H7 (cell line): ENCODE results near the gene ZACN. TPM values are rescaled to one million over a fixed set of nuclear protein-coding genes. Genes with fewer than 3 reads are reported as not detected.
"Not testable (repeated sequence)": the region's sequence is repeated elsewhere in the genome, so short reads cannot be mapped to it uniquely, and the experiment has no call there.

Source experiments
- DNase-seq: peaks from one replicate; pipeline ENCODE4 v3.0.0; 2012
- H3K27me3 ChIP-seq: 2 replicates; pipeline ENCODE4 v1.6.0; 2011; ENCODE audit warnings: mild to moderate bottlenecking, low read length; ENCODE audit not compliant: control insufficient read depth, insufficient read depth
- H3K36me3 ChIP-seq: replicated peaks from 2 replicates; pipeline ENCODE4 v1.5.1; 2011; ENCODE audit warnings: low read length; ENCODE audit not compliant: control insufficient read depth, insufficient read depth
- H3K4me3 ChIP-seq: 2 replicates; pipeline ENCODE4 v1.5.1; 2011; ENCODE audit warnings: low read depth, mild to moderate bottlenecking, control low read depth, low read length, moderate library complexity; ENCODE audit not compliant: insufficient read depth
- total RNA-seq: library from RNA; depleted of rRNA; stranded (reverse); fragments of >200 nt; shearing (Covaris generic); gene quantifications from 2 replicates; pipeline ENCODE4 v1.2.3, GENCODE V29; 2014

ZACN gene
- total RNA-seq, 1 experiment from 2014 or later, result 0.59 TPM

DNA sequence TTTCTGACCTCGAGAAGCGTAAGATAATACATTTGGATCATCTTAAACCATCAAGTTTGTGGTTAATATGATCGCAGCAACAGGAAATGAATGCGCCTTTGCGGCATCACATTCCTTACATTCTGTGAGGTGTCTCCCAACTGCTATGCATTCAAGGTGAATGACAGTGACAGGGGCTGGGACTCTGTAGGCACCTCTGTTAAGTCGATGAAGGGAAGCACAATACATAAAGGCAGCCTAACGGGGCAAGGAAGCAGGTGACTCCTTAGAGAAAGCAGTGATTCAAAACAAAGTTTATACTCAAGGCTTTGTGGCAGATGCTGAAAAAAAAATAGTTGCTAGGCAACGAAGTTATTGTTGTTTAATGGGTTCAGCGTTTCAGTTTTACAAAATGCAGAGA lies 30.3 kb upstream of the ZACN start:
- H3K27me3 ChIP-seq, result no peaks in the 10 kb centered on the region
- no peak overlapping the region for H3K4me3 ChIP-seq
- DNase-seq, result no peak
- H3K36me3 ChIP-seq, result peaks cover 34% of the 10 kb centered on the region

DNA sequence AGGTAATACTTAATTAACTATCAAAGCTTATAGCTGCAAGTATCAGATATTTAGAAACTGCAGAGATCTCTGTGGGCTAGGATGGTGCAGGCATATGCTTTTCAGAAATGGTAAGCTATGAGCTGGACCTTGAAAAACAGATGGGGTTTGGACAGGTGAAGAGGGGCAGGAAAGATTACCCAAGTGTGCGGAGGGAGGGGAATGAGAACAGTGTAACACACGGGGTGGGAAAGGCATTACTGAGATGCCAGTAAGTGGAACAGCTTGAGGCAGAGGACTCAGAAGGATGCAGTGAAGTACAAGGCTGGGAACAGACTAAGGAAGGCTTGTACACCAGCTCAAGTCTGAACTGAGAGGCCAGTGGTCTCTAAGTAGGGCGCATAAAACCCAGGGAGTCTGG lies 29.7 kb upstream of the ZACN start:
- H3K27me3 ChIP-seq, result no peaks in the 10 kb centered on the region
- DNase-seq, result no peak
- H3K4me3 ChIP-seq, result no peak overlapping the region
- peaks cover 30% of the 10 kb centered on the region for H3K36me3 ChIP-seq

DNA sequence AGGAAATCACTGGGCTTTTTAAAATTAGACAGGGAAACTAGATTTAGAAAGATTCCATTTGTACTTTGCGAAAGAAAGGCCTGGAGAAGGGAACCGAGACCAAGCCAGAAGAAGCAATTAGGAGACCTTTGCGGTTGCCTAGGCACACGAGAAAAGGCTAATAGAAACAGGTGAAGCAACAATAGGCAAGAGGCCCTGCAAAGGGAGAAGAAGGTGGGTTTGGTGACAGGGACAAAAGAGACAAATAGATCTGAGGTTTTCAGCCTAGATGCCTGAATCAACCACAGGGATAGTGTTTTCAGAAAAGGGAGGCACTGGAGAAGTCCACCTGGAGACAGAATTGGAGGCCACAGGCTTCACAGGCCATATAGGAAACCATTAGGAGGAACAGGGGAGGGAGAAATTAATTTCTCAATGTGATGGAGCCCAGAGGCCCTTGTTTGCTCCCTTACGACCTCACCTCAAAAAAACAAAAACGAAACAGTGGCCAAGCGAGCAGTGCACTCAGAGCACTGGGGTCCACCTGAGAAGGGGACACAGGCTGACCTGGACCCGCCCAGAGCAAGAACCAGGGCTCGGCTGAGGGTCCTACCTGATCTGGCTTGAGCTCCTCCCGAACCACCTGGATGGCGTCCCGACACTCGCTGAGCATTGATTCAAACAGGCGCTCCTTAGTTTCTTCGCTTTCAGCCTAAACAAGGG lies 29.0 kb upstream of the ZACN start:
- H3K36me3 ChIP-seq, result peaks cover 26% of the 10 kb centered on the region
- H3K27me3 ChIP-seq, result no peaks in the 10 kb centered on the region
- no peak overlapping the region for H3K4me3 ChIP-seq
- DNase-seq, result no peak

DNA sequence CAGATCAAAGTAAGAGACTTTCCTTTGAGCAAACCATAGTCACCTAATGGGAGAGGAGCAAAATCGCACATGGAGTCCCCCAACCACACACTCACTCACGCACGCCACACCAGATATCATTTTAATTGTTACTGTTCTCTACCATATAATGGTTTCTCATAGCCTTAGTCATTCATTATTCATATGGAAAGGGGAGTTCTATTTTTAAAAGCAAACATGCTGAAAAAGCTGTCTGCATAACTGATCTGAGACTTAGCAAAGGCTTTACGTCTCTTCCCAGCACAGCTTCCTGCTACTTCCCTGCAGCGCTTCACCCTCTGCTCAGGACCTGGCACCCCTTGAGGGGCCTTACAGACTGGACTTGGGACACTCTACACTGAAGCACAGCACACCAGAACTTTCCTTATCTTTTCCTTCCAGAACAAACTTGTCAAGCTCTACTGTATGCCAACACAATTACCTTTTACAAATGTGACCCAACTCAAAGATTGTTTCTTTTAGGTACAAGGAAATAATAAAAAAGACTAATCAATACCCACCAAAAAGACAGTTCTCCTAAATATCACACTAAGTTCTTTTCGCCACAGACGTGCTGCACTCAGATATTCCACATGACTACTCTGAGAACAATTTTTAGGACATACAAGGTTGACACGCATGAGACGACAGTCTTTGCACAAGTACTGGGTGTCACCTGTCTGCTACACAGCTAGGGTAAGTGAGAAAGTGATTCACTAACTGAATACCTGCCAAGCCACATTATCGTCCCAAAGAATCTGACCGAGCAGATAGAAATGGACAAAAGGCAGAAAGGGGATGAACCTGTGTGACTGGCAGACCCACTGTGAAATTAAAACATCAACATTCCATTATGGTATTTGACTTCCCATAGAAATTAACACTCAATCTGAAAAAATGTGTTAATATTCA lies 28.2 kb upstream of the ZACN start:
- Histone ChIP-seq H3K27me3 (no peaks in the 10 kb centered on the region), H3K36me3 (peaks cover 19% of the 10 kb centered on the region), H3K4me3 (no peak overlapping the region)
- DNase-seq, result no peak

DNA sequence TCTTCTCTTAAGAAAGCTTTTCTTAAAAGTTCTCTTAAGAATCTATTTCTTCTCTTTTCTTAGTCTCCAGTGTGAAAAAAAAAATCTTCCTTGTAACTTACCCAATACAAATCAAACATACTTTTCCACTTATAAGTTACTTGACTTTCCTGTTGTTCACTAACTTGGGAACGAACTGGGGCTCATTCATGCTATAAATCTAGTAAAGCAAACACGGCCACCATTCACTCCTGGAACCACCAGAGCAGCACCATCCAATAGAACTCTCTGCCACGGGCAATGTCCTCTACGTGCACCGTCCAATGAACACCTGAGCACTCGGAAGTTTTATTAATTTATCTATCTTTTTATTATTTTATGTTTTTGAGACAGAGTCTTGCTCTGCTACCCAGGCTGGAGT lies 27.4 kb upstream of the ZACN start:
- DNase-seq, result no peak
- Histone ChIP-seq H3K27me3 (no peaks in the 10 kb centered on the region), H3K4me3 (no peak overlapping the region), H3K36me3 (peaks cover 21% of the 10 kb centered on the region)

DNA sequence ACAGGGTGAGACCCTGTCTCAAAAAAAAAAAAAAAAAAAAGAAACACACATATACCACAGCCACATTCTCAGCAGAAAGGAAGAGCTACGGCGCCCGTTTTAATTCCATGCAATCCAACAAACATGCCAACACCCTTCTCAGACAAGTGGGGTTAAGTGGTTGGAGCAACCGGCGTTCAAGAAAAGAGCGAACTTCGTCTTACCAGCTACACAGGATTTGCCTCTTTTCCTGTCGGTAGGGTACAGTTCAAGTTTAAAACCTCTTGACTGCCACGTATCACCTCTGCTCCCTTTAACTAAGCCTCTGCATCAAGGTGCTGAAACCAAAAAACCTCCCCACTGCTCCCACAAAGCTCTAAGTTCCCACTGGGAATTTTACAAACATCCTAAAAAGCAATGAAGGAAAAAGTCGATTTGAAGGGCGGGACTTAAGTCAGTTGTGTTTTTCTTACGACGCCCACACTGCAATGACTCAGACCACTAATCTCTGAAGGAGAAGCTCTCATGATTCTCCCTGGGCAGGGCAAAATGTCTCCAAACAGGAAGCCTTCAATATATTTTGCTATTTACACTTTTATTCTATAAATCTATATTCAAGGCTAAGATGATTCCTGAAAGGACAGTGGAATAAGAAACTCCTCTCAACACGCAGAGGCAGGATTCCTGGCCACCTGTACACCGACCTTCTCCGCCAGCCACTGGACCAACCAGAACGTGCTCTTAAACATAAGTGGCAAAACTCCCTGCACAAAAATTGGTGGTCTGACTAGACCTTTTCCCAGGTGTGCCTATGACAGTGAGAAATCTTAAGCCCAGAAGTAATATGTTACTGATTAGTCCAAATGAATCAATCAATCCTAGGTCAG lies 25.5 kb upstream of the ZACN start:
- H3K4me3 ChIP-seq, result no peak overlapping the region

DNA sequence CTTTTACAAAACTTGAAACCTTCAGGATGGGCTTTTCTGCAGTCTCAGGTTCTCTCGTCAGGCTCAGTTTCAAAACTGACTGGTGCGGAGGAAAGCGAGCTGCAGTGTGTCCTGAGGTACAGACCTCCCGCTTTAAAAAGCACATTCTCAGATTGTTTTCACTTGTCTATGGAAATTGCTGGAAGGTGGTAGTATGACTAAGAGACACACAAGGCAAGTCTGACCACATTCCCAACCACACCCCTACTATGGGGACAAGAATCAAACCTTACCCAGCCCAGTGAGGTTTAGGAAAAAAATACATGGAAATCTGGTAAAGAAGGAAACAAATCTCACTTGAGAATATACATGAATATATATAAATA lies 24.9 kb upstream of the ZACN start:
- DNase-seq, result no peak
- Histone ChIP-seq H3K4me3 (no peak overlapping the region), H3K27me3 (no peaks in the 10 kb centered on the region), H3K36me3 (peaks cover 20% of the 10 kb centered on the region)

More for the DNA sequence above, 25.5 kb upstream of the ZACN start:
- Histone ChIP-seq H3K27me3 (no peaks in the 10 kb centered on the region), H3K36me3 (peaks cover 17% of the 10 kb centered on the region)
- no peak for DNase-seq

DNA sequence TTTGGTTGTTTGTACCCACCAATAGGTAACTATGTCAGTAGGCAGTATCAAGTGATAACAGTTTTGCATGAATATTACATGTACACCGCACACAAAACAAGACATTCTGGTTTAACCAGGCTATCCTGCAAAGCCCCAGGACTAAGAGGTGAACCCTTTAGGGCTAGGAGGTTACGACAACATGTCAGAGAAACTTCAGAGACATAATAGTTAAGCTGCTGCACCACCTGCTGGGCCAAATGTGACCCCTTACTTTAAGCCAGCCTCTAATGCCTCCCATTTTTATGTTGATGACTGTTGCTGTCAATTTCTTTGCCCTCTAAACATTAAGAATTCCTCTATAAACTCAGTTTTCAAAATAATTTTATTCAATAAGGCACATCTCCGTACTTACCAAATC lies 22.1 kb upstream of the ZACN start:
- H3K27me3 ChIP-seq, result no peaks in the 10 kb centered on the region
- peaks cover 28% of the 10 kb centered on the region for H3K36me3 ChIP-seq
- no peak overlapping the region for H3K4me3 ChIP-seq
- DNase-seq, result no peak

DNA sequence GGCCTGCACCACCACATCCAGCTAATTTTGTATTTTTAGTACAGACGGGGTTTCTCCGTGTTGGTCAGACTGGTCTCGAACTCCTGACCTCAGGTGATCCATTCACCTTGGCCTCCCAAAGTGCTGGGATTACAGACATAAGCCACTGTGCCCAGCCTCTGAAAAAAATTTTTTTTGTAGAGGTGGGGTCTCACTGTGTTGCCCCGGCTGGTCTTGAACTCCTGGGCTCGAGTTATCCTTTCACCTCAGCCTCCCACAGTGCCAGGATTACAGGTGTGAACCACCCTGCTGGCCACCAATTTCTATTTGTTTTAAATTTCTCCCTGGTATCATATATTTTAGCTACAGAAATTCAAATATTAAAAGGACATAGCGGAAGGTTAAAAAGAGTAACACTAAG lies 20.7 kb upstream of the ZACN start:
- peaks cover 29% of the 10 kb centered on the region for H3K36me3 ChIP-seq
- DNase-seq, H3K4me3 ChIP-seq, H3K27me3 ChIP-seq: not testable (repeated sequence)

DNA sequence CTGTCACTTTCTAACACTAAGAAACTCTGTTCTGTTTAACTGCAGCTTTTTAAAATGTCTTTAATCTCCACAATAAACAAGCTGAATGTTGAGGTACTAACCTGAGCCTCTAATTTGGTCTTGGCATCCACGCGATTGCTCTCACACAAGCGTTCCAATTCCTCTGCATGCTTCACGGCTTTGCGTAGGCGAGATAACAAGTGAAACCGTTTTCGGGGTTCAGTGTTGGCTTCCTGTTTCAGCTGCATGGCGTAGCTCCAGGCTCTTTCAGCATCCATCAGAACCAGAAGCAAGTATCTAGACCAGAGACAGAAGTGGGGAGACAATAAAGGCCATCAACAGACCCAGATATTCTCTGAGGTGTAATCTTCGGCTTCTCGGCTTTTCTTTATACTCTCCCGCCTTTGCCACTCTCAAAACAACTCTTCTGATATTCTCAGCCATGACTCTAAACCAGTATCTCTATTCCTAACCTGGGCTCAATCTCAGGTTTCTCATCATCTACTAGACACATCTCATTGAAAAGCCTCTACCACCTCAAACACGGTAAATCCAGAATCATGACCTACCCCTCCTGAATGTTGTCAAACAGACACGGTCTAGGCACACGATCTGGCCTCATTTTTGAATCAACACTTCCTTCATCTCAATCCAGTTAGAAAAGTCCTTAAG lies 15.0 kb upstream of the ZACN start:
- DNase-seq, result no peak
- peaks cover 43% of the 10 kb centered on the region for H3K36me3 ChIP-seq
- no peak overlapping the region for H3K4me3 ChIP-seq
- H3K27me3 ChIP-seq, result no peaks in the 10 kb centered on the region

DNA sequence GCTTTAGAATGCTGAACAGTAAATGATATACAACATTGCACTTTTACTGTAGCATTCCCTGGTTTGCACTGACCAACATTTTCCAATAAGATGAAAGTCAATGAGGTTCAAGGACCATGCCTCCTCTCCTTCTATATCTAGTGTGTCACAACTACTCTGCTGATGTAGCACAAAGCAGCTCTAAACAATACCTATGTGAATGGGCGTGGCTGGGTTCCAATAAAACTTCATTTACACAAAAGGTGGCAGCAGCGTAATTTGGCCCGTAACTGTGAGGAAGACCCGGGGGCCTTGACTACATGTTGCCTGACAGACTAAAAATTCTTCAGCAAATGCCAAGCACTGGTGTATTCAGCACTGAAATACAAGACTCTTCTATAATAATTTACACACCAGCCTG lies 13.2 kb upstream of the ZACN start:
- no peak for DNase-seq
- Histone ChIP-seq H3K27me3 (no peaks in the 10 kb centered on the region), H3K36me3 (peaks cover 37% of the 10 kb centered on the region), H3K4me3 (no peak overlapping the region)

DNA sequence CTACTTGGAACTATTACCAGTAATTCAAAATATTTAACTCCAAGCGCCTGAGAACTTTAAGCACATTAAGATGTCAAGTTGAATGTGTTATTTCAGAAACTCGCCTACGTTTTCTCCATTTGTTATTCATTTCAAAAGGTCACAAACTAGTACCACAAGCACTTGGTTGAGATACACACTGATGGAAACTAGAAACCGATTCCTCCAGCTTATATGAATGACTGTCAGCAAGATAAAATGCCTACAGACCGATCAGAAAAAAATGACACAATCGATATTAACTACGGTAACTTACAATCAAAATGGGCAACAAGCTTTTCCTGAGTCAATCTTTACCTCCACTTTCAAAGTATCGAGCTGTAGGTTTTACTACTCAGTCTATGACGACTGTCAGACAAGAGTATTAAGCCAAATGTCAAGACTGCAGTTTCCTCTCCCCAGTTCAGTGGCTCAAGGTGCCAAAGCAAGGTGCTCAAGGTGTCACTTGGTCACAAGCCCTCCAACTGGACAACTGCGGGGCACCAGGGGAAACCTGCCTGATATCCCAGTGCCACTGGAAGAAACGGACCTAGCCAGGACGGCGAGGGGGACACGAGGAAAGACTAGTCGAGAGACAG lies 7.3 kb upstream of the ZACN start:
- H3K27me3 ChIP-seq, result peaks cover 33% of the 10 kb centered on the region
- no peak for DNase-seq
- peaks cover 7% of the 10 kb centered on the region for H3K36me3 ChIP-seq

DNA sequence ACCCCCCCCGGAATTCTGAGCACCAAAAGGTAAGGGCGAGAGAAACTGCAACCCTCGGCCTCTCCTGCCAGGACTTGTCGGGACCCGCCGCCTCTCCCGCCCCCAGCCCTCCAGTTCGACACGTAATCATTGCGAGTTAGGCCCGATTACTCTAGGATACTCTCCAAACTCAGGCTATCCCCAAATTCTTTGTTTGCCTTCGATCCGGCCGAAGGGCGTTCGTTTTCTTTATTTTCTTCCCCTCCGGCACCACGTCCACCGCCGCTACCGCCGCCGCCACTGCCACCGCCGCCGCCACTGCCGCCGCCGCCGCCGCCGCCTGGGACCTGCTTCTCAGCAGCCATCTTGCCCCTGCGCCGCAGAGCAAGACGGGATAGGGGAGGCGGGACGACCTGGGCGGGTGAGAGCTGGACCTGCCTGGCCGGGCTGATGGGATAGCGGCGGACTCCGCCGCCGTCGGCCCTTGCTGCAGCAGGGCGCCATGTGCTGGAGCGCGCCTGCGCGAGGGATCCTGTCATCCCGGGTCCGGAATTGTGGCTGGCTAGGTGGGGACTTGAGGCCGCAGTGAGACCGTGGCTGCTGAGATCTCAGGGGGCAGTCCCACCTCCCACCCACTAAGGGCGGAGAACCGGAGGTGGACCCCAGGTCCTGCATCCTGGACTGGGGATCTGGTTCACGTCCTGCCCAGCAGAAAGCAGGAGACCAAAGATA lies 6.7 kb upstream of the ZACN start, which contains the start of gene SRP68:
TSS of gene SRP68 (minus strand) at position 370 of the 711 bp plus-strand sequence. CDS start at position 344, 26 bp downstream.
- Histone ChIP-seq H3K36me3 (peaks cover 3% of the 10 kb centered on the region), H3K4me3 (peak within 1 kb of the TSS; percentile 71), H3K27me3 (peaks cover 39% of the 10 kb centered on the region)
- DNase-seq, result peak; percentile 97

More for the DNA sequence above, 7.3 kb upstream of the ZACN start:
- H3K4me3 ChIP-seq, result peak overlapping the region; percentile 71
